Esophagus squamous epithelium (tissue), 4 donors: ENCODE measurements around the gene POLR3K.

Source experiments
- POLR2A ChIP-seq, 4 donors: fragments of 450-650 bp; IDR thresholded peaks; one replicate each; pipeline ENCODE4 v1.6.1; 2017; ENCODE audit warnings: antibody characterized with exemption in 4 of 4, mild to moderate bottlenecking in 4 of 4, moderate library complexity in 3 of 4
- TF ChIP-seq, protein P1 (sequence below), 6 experiments: fragments of 450-650 bp in 4 of 6; fragments of 200-600 bp in 2 of 6; sonication (generic) in 2 of 6; IDR thresholded peaks; one replicate each; pipeline ENCODE4 v1.5.1; 2016 to 2019; ENCODE audit warnings: antibody characterized with exemption in 6 of 6, mild to moderate bottlenecking in 4 of 6, moderate library complexity in 4 of 6

- TF ChIP-seq, protein P1, sequence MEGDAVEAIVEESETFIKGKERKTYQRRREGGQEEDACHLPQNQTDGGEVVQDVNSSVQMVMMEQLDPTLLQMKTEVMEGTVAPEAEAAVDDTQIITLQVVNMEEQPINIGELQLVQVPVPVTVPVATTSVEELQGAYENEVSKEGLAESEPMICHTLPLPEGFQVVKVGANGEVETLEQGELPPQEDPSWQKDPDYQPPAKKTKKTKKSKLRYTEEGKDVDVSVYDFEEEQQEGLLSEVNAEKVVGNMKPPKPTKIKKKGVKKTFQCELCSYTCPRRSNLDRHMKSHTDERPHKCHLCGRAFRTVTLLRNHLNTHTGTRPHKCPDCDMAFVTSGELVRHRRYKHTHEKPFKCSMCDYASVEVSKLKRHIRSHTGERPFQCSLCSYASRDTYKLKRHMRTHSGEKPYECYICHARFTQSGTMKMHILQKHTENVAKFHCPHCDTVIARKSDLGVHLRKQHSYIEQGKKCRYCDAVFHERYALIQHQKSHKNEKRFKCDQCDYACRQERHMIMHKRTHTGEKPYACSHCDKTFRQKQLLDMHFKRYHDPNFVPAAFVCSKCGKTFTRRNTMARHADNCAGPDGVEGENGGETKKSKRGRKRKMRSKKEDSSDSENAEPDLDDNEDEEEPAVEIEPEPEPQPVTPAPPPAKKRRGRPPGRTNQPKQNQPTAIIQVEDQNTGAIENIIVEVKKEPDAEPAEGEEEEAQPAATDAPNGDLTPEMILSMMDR (IDR thresholded peaks at IDR 0.05), result peak; percentile 93 to 98 (median 96)
- TF ChIP-seq POLR2A (IDR thresholded peaks at IDR 0.05), result no peak
Measured at GRCh38 chr16:65745-66144, 12.3 kb upstream of the POLR3K start.
